Dermis blood vessel endothelial cell (primary cell): ENCODE data around the gene MTA3. TPM values are rescaled to one million over a fixed set of nuclear protein-coding genes. Genes with fewer than 3 reads are reported as not detected.
"Not testable (repeated sequence)": the region's sequence is repeated elsewhere in the genome, so short reads cannot be mapped to it uniquely, and the experiment has no call there.

ENCODE experiments used
- DNase-seq: peaks from one replicate; pipeline ENCODE4 v3.0.0; 2010
- total RNA-seq: library from RNA; depleted of rRNA; stranded (reverse); fragments of >200 nt; gene quantifications from 2 replicates; pipeline ENCODE4 v1.2.3, GENCODE V29; 2014

Gene MTA3
- total RNA-seq, 1 donor from 2014 or later, result 31.0 TPM

DNA sequence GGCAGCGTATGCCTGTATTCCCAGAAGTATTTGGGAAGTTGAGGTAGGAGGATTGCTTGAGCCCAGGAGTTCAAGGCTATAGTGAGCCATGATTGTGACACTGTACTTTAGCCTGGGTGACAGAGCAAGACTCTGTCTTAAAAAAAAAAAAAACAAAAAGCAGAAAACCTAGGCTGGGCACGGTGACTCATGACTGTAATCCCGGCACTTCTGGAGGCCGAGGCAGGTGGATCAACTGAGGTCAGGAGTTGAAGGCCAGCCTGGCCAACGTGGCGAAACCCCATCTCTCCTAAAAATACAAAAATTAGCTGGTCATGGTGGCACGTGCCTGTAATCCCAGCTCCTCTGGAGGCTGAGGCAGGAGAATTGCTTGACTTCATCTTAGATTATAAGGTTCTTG is 46.4 kb downstream of the MTA3 start:
- peak; percentile 24 for DNase-seq

DNA sequence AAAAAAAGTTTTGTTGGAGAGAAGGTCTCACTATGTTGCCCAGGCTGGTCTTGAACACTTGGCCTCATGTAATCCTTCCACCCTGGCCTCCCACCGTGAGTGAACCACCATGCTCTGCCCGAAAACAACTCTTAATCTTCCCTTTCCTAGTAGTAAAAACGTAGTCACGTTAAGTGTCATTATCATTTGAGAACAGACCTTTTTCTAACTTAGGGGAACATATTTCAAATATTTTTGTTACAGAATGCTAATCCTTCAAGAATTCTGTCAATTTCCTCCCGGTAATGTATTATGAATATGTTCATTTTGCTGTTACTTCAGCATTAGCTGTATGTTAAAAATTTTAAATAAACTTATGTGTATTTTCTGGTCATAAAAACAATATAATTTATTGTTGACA is 49.7 kb downstream of the MTA3 start:
- DNase-seq, result peak; percentile 50

DNA sequence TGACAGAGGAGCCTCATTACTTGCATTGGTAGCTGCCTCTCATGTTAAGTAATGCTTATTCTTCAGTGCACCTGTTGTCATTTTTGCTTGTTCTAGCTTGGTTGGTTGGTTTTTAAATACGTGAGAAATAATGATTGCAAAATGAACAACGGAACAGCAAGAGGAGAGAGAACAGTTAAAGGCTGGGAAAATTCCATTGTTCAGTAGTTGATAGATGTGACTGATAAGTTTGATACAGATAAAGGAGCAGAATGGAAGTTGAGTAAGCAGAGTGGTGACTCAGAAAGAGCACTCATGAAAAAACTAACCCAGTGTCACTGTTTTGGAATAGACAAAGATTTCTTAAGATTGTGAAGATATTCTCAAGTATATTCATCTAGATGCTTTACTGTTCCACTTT is 50.5 kb downstream of the MTA3 start:
- peak; percentile 82 for DNase-seq

DNA sequence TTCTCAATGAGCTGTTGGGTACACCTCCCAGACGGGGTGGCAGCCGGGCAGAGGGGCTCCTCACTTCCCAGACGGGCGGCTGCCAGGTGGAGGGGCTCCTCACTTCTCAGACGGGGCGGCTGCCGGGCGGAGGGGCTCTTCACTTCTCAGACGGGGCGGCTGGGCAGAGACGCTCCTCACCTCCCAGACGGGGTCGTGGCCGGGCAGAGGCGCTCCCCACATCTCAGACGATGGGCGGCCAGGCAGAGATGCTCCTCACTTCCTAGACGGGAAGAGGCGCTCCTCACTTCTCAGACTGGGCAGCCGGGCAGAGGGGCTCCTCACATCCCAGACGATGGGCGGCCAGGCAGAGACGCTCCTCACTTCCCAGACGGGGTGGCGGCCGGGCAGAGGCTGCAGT is 53.2 kb downstream of the MTA3 start:
- not testable (repeated sequence) for DNase-seq

DNA sequence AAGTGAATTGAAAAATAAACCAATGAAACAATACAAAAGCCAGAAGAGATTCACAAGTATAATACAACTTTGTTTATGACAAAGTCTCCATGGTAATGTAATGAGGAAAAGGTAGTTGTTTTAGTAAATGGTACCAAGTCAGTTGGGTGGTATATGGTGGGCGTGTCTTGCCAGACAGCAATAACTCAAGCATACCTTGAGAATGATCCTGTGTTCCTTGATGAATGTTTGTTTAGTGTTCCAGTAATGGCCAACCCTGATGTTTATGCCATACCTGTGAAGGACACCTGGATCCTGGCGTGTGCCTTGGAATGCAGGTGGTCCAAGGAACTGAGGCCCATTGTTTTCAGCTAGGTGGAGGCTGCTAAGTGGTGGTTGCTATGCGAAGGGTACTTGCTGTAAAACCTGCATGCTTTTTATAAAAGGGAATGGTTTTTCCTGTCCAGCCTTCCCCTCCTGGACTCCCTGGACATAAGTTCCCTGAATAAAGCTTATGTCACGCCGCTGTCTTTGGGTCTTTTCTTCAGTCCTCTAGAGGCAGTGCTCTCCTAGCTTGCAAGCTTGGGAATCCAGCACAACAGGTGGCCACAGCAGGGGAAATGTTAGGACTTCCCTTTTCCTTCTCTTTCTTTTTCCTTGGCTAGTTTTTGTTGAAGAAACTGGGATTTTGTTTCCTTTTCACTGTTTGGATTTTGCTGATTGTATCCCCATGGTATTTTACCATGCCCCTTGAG is 54.7 kb downstream of the MTA3 start:
- DNase-seq, result no peak

DNA sequence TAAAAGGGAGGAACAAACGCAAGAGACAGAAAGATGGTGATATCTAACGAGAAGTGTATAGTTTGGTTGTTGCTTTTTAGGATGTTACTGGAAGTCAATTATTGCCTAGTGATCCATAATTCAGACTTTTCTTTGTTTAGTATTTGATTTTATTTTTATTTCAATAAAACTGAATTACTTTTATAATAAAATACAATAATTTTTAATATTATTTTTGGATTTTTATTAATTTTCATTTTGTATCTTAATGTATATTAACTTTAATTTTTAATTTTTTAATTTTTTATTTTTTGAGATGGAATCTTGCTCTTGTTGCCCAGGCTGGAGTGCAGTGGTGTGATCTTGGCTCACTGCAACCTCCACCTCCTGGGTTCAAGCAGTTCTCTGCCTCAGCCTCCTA is 55.6 kb downstream of the MTA3 start:
- no peak for DNase-seq

DNA sequence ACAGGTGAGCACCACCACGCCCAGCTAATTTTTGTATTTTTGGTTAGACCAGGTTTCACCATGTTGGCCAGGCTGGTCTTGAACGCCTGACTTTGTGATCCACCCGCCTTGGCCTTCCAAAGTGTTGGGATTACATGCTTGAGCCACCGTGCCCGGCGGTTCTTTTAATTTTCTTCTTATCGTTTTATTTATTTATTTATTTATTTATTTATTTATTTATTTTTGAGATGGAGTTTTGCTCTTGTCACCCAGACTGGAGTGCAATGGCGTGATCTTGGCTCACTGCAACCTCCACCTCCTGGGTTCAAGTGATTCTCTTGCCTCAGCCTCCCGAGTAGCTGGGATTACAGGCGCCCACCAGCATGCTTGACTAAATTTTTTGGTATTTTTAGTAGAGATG is 59.6 kb downstream of the MTA3 start:
- not testable (repeated sequence) for DNase-seq

DNA sequence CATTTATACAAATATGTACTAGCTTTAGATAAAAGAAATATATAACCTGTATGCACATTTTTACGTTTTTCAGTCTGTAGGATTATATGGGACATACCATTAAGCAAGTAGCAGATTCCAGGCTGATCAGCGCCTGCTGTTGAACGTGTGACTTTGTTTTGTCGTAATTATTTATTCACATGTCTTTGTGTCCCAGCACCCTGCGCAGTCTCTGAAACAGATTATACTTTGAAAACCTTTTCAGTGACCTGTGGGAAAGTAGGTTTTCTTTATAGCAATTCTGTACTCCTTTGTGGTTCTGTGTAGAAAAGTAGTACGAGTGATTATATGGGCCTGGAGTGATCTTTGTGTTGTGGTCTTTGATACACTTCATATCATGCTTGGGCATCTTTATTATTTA is 68.5 kb downstream of the MTA3 start:
- DNase-seq, result no peak

DNA sequence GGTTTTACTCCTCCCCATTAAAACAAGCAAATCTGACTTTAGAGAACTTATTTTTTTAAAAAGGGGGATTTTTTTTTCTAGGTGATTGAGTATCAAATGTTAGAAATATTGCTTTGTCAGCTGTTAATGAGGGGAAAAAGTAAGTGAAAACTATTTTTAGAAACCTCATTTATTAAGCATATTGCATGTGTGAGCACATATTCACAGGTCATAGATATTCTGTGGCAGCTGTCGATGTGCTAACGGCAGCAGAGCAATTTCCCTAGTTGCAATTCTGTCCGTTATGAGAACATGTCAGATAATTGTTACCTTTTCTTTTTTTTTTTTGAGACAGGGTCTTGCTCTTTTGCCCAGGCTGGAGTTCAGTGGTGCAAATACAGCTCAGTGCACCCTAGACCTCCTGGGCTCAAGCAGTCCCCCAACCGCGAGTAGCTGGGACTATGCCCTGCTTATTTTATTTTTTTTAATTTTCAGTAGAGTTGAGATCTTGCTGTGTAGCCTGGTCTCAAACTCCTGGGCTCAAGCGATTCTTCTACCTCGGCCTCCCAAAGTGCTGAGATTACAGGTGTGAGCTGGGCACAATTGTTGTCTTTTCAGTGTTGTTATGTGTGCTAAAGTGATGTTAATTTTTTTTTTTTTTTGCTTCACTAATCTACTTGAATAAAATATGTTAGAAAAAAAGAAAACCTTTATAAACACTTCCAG is 69.8 kb downstream of the MTA3 start:
- DNase-seq, result no peak

DNA sequence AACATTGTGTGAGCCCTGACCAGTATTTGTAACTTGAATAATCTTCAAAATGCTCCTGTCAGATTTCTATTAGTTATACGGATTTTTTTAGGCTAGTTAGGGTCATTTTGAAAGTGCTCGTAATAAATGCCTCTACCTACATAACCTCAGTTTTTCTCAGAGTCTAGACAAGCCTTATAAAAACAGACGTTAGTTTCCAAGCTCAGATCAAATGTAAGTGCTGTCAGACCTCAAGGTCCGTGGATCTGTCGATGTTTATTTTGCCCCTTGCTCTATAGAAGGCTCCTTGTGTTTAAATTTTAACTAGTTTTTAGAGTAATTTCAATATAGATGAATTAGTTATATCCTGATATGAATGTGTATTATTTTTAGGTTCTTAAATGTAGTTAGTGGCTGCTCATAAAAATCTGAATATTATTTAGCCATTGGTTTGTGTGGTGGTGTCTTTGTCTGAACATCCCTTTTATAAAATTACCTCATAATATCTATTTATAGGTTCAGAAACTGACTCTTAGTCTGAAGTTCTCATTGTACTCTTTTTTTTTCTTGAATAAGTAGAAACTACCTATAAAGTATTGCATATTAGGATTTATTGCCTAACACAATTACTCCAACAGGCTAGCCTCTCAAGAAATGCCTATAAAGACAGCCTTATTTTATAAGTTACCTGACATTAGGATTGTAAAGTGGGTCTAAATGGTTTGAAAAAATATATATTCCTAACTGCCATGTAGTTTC is 71.1 kb downstream of the MTA3 start:
- DNase-seq, result no peak

DNA sequence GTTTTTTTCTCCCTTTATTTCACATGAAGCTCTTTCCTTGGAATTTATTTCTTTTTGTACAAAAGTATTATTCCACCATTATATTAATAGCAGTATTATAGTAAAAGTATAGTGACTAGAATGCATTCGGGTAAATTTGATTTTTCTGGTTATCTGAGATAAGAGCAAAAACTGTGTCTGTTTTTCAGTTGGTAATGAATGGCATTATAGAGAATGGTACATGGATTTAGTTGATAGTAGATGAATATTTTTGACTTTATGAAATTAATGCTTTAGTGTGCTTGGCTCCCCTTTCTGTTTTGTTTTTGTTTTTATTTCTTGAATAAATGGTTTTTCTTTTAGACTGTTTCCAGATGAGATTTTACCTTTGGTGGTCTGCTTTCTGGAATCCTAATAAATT is 71.8 kb downstream of the MTA3 start:
- no peak for DNase-seq

DNA sequence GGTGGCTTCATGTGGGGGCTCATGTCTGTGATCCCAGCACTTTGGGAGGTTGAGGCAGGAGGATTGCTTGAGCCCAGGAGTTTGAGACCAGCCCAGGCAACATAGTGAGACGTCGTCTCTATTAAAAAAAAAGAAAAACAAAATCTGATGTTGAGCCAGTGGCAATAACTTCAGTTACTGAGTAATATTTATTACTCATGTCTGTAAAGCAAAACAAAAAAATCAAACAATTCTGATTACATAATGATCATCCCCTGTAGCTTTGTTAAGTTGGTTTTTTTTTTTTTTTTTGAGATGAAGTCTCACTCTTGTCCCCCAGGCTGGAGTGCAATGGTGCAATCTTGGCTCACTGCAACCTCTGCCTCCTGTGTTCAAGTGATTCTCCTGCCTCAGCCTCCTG is 73.9 kb downstream of the MTA3 start:
- DNase-seq, result not testable (repeated sequence)

DNA sequence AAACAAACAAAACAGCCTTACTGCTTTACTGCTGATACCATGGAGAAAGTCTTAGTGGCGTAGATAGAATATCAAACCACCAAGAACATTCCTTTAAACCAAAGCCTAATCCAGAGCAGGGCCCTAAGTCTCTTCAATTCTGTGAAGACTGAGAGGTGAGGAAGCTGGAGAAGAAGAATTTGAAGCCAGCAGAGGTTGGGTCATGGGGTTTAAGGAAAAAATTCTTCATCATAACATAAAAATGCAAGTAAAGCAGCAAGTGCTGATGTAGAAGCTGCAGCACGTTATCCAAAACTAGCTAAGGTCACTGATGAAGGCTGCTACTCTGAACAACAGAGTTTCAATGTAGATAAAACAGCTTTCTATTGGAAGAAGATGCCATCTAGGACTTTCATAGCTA is 77.1 kb downstream of the MTA3 start:
- DNase-seq, result no peak

DNA sequence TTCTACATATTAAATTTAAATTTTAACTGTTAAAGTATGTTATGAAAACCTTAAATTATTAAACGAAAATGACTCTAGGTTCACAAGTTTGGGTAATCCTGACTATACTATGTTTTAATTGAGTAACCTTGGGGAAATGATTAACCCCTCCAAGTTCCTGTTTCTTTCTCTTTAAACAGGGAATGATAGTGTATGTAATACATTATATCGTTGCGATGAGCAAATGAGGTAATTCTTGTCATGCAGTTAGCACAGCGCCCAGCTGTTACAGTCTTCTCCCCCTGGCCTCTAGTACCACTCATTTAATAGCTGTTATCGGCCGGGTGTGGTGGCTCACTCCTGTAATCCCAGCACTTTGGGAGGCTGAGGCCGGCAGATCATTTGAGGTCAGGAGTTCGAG is 80.4 kb downstream of the MTA3 start:
- DNase-seq, result peak; percentile 10

DNA sequence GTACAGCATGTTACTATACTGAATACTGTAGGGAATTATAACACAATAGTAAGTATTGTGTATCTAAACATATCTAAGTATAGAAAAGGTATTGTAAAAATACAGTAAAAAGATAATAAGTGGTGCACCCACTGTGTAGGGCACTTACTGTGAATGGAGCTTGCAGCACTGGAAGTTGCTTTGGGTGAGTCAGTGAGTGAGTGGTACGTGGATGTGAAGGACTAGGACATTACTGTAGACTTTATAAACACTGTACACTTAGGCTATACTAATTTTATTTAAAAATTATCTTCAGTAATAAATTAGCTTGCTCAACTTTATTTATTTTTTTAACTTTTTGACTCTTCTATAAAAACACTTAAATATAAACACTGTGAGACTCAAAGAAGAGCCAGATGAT is 82.6 kb downstream of the MTA3 start:
- no peak for DNase-seq

DNA sequence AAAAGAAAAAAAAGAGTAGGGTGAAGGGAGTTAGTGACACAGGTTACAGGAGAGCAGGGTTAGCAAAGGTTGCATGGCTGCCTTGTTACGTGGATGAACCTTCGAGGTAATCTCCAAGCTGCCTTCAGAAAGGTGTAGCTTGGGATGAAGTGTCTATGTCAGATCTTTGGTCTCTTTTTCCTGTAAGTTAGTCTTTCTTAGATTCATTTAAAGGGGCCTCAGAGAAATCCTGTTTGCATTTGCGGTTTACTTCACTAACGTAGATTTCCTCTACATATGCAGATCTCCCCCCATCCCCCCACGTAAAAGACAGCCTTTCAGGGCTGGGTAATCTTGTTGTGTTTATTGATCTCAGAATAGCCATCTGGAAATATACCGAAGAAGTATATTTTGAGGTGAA is 83.7 kb downstream of the MTA3 start:
- no peak for DNase-seq

DNA sequence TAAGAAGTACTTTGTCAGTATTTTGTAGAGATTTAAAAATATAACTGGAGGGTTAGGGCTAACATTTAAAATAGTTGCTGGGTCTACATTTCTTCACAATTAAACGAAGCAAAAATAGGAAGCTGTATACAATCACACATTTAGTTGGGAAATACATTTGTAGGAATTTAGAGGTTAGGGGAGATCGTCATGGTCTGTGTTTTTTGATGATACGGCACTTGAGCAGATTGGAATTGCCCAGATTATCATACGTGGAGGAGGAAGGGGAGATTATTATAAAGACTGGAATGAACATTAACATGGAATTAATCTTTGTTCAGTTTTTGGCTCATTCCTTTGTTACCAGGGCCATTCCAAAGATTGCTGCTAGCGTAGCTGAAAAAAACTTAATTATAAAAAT is 84.6 kb downstream of the MTA3 start:
- DNase-seq, result no peak

DNA sequence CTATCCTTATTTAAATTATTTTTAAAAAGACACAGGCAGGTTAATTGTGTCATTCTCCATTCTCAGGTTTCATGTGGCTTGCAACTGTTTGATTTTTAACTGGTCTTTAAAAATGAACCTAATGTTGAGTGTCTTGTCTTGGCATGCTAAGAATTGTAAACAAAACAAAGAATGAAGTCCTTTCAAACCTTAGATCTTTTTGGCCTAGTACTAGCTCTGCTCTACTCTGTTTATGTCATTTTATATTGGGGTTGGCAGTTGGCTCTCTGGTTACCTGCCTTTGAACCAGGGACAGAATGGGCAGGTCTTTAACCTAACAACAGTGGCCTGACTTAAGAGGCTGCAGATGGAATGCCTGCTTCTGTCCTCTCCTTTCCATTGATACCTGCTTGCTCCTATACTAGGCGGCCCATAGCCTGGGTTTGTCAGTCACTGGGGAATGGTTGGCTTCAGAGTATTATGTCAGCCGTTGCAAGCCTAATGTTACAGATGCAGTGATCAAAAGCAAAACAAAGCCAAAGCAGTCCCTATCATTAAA is 85.5 kb downstream of the MTA3 start:
- DNase-seq, result no peak

DNA sequence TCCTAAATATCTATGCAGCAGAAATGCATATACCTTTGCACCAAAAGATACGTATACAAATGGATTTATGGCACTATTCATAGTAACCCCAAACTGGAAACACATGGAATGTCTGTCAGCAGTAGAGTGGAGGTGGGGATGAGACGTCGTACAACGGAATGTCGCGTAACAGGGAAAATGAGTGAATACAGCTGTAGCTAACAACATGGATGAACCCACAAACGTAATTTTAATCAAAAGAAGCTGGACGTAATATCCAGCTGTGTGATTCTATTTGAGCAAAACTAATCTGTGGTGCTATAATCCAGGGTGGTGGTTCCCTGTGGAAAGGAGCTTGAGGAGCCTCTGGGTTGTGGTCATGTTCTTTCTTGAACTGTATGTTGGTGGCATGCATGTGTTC is 89.9 kb downstream of the MTA3 start:
- no peak for DNase-seq

DNA sequence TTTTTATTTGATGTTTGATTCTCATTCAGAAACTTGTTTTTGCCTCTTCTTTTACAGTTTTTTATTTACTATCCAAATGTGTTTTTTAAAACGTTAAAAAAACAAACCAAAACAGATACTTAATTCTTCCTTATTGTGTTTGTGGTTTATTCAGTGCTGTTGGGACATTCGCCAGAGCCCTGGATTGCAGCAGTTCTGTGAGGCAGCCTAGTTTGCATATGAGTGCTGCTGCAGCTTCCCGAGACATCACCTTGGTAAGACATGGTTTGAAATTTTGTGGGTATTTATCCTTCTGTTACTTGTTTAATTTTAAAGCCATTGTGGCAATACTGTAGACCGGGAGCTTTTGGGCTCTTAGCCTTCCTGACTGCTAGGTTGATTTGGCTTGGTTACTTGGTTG is 91.2 kb downstream of the MTA3 start:
- no peak for DNase-seq

DNA sequence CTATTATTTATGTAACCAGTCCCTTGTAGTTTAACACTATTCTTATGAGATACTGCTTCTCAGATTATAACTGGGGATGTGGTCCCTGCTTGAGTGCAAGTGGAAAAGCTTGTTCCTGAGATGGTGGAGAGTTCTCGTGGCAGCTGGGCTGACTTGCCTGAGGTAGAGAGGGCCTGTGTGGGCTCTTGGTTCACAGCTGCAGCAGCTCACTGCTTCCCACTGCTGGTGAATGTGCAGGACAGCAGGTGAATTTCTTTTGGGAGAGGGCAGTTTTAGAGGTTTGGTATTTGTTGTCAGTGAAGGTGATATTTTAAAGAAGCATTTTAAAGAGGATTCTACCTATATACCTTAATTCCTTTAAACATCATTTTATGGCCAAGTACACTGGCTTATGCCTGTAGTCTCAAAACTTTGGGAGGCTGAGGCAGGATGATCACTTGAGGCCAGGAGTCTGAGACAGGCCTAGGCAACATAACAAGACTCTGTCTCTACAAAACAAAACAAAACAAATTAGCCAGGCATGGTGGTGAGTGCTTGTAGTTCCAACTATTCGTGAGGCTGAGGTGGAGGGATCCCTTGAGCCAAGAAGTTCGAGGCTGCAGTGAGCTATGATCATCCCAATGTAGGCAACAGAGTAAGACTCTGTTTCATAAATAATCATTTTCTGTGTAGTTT is 94.8 kb downstream of the MTA3 start:
- DNase-seq, result peak; percentile 90

DNA sequence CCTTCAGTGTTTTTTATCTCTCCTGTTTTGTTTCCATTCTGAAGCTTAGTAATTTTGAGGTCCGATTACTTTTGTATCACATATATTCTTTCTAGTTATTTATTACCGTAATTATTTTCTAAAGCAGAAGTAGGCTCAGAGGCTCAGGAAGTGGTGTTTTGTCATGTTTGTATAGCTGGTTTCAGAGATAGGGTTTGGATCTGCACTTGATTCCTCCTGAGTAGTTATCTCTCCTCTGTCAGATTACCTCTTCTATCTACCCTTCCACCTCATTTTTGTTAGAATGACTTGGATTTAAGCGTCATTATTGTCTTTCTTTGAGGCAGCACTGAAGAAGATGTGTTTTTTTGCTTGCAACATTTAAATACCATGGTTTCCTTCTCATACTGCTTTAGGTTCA is 95.4 kb downstream of the MTA3 start:
- no peak for DNase-seq

DNA sequence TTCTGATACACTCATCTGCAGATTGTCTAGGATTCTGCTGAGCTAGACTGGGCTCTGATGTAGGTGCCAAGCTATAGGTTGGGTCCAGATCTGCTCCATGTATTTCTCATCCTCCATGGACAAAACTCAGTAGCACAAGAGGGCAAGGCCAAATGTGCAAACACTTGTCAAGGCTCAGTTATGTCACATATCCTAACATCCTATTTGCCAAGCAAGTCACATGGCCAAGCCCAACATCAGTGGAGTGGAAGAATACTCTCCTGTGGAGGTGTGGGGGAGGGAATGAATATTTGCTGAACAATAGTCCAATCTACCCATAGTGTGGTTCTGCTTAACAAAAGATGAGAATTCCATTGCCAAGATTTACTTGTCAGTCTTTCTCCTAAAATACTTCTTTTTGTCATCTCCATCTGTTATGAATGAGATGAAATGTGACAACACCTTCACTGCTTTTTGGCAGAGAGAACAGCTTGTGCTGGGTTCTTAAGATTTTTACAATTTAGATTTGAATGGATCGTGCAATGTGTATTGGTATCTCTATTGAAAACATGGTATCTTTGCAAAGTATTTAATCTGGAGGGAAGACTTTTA is 105.7 kb downstream of the MTA3 start:
- no peak for DNase-seq
